IMR-90 (cell line): ENCODE results near the gene MSLN. TPM values are rescaled to one million over a fixed set of nuclear protein-coding genes. Genes with fewer than 3 reads are reported as not detected.

Experiments
- ATAC-seq: fragments of 200-7000 bp; cut with Tn5 transposase; 2 replicates; pipeline ENCODE4 v1.9.1; 2020; ENCODE audit warnings: low read depth, mild to moderate bottlenecking, moderate library complexity
- BruUV-seq: library from RNA; stranded (reverse); fragments of 400-500 nt; replicated peaks from 2 replicates; lab custom pipeline; 2021; lab: Mats Ljungman, UMichigan
- CTCF ChIA-PET: fragments of 300-600 bp; formaldehyde crosslinking; extraction: SDS; loops from one replicate; lab custom pipeline; 2021; ENCODE audit warnings: antibody characterized with exemption; lab: Yijun Ruan, JAX
- POLR2A ChIA-PET: fragments of 300-600 bp; sonication (Branson Sonifier 250); formaldehyde crosslinking; loops from one replicate; lab custom pipeline; 2022; ENCODE audit warnings: antibody characterized with exemption; ENCODE audit not compliant: unreplicated experiment; lab: Charles Lee
- DNase-seq: peaks from one replicate; pipeline ENCODE4 v3.0.0; 2013
- H2AFZ ChIP-seq: replicated peaks from 2 replicates; pipeline ENCODE3; 2013; ENCODE audit warnings: low read length, mild to moderate bottlenecking; ENCODE audit not compliant: poor library complexity
- H2AK5ac ChIP-seq: 2 replicates; pipeline ENCODE4 v1.6.1; 2013; ENCODE audit warnings: low read depth, low read length, inconsistent platforms
- H2AK9ac ChIP-seq: replicated peaks from 2 replicates; pipeline ENCODE3; 2013; ENCODE audit warnings: mild to moderate bottlenecking, low read depth, low read length, moderate library complexity; ENCODE audit not compliant: poor library complexity
- H2BK120ac ChIP-seq: 2 replicates; pipeline ENCODE4 v1.6.1; 2013; ENCODE audit warnings: low read depth, low read length, inconsistent platforms
- H2BK15ac ChIP-seq: 3 replicates; pipeline ENCODE4 v1.6.1; 2013; ENCODE audit warnings: low read depth, low read length, inconsistent platforms
- H2BK20ac ChIP-seq: 2 replicates; pipeline ENCODE4 v1.6.1; 2013; ENCODE audit warnings: low read depth, mild to moderate bottlenecking, inconsistent platforms, low read length, moderate library complexity
- H2BK5ac ChIP-seq: 2 replicates; pipeline ENCODE4 v1.6.1; 2013; ENCODE audit warnings: mild to moderate bottlenecking, low read depth, low read length, inconsistent platforms; ENCODE audit not compliant: poor library complexity, severe bottlenecking
- H3K14ac ChIP-seq: replicated peaks from 2 replicates; pipeline ENCODE4 v1.6.1; 2013; ENCODE audit warnings: low read depth, low read length, inconsistent platforms
- H3K18ac ChIP-seq: 2 replicates; pipeline ENCODE4 v1.6.1; 2013; ENCODE audit warnings: low read depth, low read length, control low read depth
- H3K23ac ChIP-seq: 2 replicates; pipeline ENCODE4 v1.6.1; 2013; ENCODE audit warnings: low read depth, low read length, inconsistent platforms
- H3K27ac ChIP-seq: 2 replicates; pipeline ENCODE4 v1.5.1; 2013; ENCODE audit warnings: mild to moderate bottlenecking, control low read depth, low read length; ENCODE audit not compliant: insufficient read depth
- H3K27me3 ChIP-seq: 2 replicates; pipeline ENCODE4 v1.6.1; 2013; ENCODE audit warnings: low read length; ENCODE audit not compliant: control insufficient read depth, insufficient read depth
- H3K36me3 ChIP-seq: 2 replicates; pipeline ENCODE4 v1.6.1; 2013; ENCODE audit warnings: low read length, mixed read lengths; ENCODE audit not compliant: control insufficient read depth, insufficient read depth
- H3K4ac ChIP-seq: 2 replicates; pipeline ENCODE4 v1.6.1; 2013; ENCODE audit warnings: low read depth, low read length, inconsistent platforms
- H3K4me1 ChIP-seq: 2 replicates; pipeline ENCODE4 v1.6.1; 2013; ENCODE audit warnings: low read length, mixed read lengths; ENCODE audit not compliant: control insufficient read depth, insufficient read depth
- H3K4me2 ChIP-seq: 2 replicates; pipeline ENCODE4 v1.6.1; 2013; ENCODE audit warnings: low read depth, mild to moderate bottlenecking, control low read depth, low read length, moderate library complexity
- H3K4me3 ChIP-seq: 2 replicates; pipeline ENCODE4 v1.5.1; 2013; ENCODE audit warnings: low read depth, mild to moderate bottlenecking, control low read depth, low read length, moderate library complexity; ENCODE audit not compliant: insufficient read depth
- H3K56ac ChIP-seq: 2 replicates; pipeline ENCODE4 v1.6.1; 2013; ENCODE audit warnings: low read length, inconsistent platforms; ENCODE audit not compliant: insufficient read depth; ENCODE audit errors: extremely low read depth
- H3K79me1 ChIP-seq, 2 experiments: 2 replicates each; pipeline ENCODE4 v1.6.1; 2013; ENCODE audit warnings: low read length in 2 of 2, inconsistent platforms in 1 of 2, low read depth in 1 of 2
- H3K9ac ChIP-seq: 2 replicates; pipeline ENCODE4 v1.6.1; 2013; ENCODE audit warnings: low read depth, low read length, control low read depth
- H3K9me1 ChIP-seq: 2 replicates; pipeline ENCODE4 v1.6.1; 2013; ENCODE audit warnings: low read length, inconsistent platforms; ENCODE audit not compliant: insufficient read depth
- H3K9me3 ChIP-seq: 2 replicates; pipeline ENCODE4 v1.6.1; 2013; ENCODE audit warnings: low read length; ENCODE audit not compliant: control insufficient read depth, insufficient read depth
- H4K20me1 ChIP-seq: 2 replicates; pipeline ENCODE4 v1.6.1; 2013; ENCODE audit warnings: low read length, inconsistent platforms; ENCODE audit not compliant: insufficient read depth
- H4K5ac ChIP-seq: 2 replicates; pipeline ENCODE4 v1.6.1; 2013; ENCODE audit warnings: mild to moderate bottlenecking, low read depth, low read length, control low read depth
- H4K8ac ChIP-seq, 2 experiments: 2 replicates each; pipeline ENCODE4 v1.6.1; 2013; ENCODE audit warnings: low read depth in 2 of 2, low read length in 2 of 2, control low read depth in 1 of 2, inconsistent platforms in 1 of 2
- H4K91ac ChIP-seq: 2 replicates; pipeline ENCODE4 v1.6.1; 2013; ENCODE audit warnings: low read depth, low read length, inconsistent platforms; ENCODE audit not compliant: insufficient read depth
- BHLHE40 ChIP-seq: fragments of 150-350 bp; IDR thresholded peaks from 2 replicates; pipeline ENCODE4 v1.6.1; 2016; ENCODE audit warnings: mild to moderate bottlenecking, low read depth, low read length
- CEBPB ChIP-seq: IDR thresholded peaks from 2 replicates; pipeline ENCODE4 v1.6.1; 2012; ENCODE audit warnings: low read depth, low read length, improper control_type of control experiment
- CHD1 ChIP-seq: IDR thresholded peaks from 2 replicates; pipeline ENCODE4 v1.6.1; 2012; ENCODE audit warnings: low read depth, low read length, improper control_type of control experiment
- CTCF ChIP-seq: conservative IDR thresholded peaks from 2 replicates; pipeline ENCODE4 v1.5.1; 2012; ENCODE audit warnings: mild to moderate bottlenecking, low read depth, low read length, improper control_type of control experiment
- ELK1 ChIP-seq: fragments of 150-350 bp; IDR thresholded peaks from 2 replicates; pipeline ENCODE4 v1.6.1; 2016; ENCODE audit warnings: low read depth, mild to moderate bottlenecking, low read length, moderate library complexity, borderline replicate concordance
- MAFK ChIP-seq: IDR thresholded peaks from 2 replicates; pipeline ENCODE4 v1.6.1; 2012; ENCODE audit warnings: low read depth, low read length, improper control_type of control experiment
- MXI1 ChIP-seq: IDR thresholded peaks from 2 replicates; pipeline ENCODE4 v1.6.1; 2012; ENCODE audit warnings: low read depth, mild to moderate bottlenecking, low read length, moderate library complexity, borderline replicate concordance
- NFE2L2 ChIP-seq: fragments of 150-350 bp; IDR thresholded peaks from 2 replicates; pipeline ENCODE4 v1.6.1; 2016; ENCODE audit warnings: low read depth, mild to moderate bottlenecking, low read length
- POLR2A ChIP-seq: IDR thresholded peaks from 2 replicates; pipeline ENCODE4 v1.6.1; 2012; ENCODE audit warnings: mild to moderate bottlenecking, low read depth, low read length
- RAD21 ChIP-seq: IDR thresholded peaks from 2 replicates; pipeline ENCODE4 v1.6.1; 2012; ENCODE audit warnings: low read length, improper control_type of control experiment
- RCOR1 ChIP-seq: IDR thresholded peaks from 2 replicates; pipeline ENCODE4 v1.6.1; 2012; ENCODE audit warnings: mild to moderate bottlenecking, low read length, improper control_type of control experiment; ENCODE audit not compliant: insufficient replicate concordance
- SMC3 ChIP-seq: fragments of 150-350 bp; IDR thresholded peaks from 2 replicates; pipeline ENCODE4 v1.6.1; 2016; ENCODE audit warnings: low read depth, mild to moderate bottlenecking, antibody characterized with exemption, low read length, moderate library complexity
- USF2 ChIP-seq: fragments of 150-350 bp; IDR thresholded peaks from 2 replicates; pipeline ENCODE4 v1.6.1; 2017; ENCODE audit warnings: mild to moderate bottlenecking, antibody characterized with exemption, low read length, low read depth
- WGBS, 2 experiments: methylation state at CpG; one replicate each; pipeline versions ENCODE4 v1.1.5 to v1.1.7; 2013; ENCODE audit warnings: missing lambda C conversion rate in 2 of 2; ENCODE audit not compliant: insufficient read length in 1 of 2; ENCODE audit errors: extremely low coverage in 2 of 2; 5-methylcytosine and 5-hydroxymethylcytosine counted together
- dilution Hi-C: fragments of 300-500 bp; cut with HindIII; formaldehyde crosslinking; loops from one replicate; pipeline ENCODE4 v1.14.3; 2018; ENCODE audit warnings: low sequenced_read_pairs; ENCODE audit not compliant: unreplicated experiment
- in situ Hi-C: fragments of 300-500 bp; cut with MboI; formaldehyde crosslinking; loops from 3 replicates; pipeline ENCODE4 v1.14.3; 2019; ENCODE audit warnings: low sequenced_read_pairs, inconsistent platforms, mixed read lengths
- intact Hi-C: fragments of 100-400 bp; cut with micrococcal nuclease; formaldehyde crosslinking; loops from 2 replicates; pipeline ENCODE4 v1.10.0; 2022
- polyA plus RNA-seq, 3 experiments: library from polyadenylated mRNA; depleted of rRNA; stranded (reverse); fragments of >200 nt; gene quantifications; 2 replicates each; pipeline ENCODE4 v1.2.3, GENCODE V29; 2012; ENCODE audit warnings: low replicate concordance in 1 of 3
- total RNA-seq: library from RNA; depleted of rRNA; stranded (reverse); fragments of >200 nt; gene quantifications from 2 replicates; pipeline ENCODE4 v1.2.3, GENCODE V29; 2012

The MSLN gene
- total and polyA plus RNA-seq, 2 of the 4 experiments (the other 2 are of a cell fraction) = 0.14 TPM; not detected in 1

GRCh38 chr16:730666-731509 is 29.6 kb upstream of the MSLN start (continued):
- no peak for TF ChIP-seq SMC3

GRCh38 chr16:732332-732731 is 28.2 kb upstream of the MSLN start:
- Histone ChIP-seq H4K8ac (no peak overlapping the region), H3K4me3 (no peak overlapping the region), H3K14ac (no peak overlapping the region), H3K36me3 (peaks cover 46% of the 10 kb centered on the region), H4K20me1 (peaks cover 4% of the 10 kb centered on the region), H2BK15ac (no peak overlapping the region), H3K23ac (no peak overlapping the region), H2BK5ac (no peak overlapping the region), H4K5ac (no peak overlapping the region), H3K4ac (no peak overlapping the region), H3K79me1 (peaks cover 0 to 7% of the 10 kb centered on the region in 2 experiments; a peak in 2 of 4 replicates), H2BK20ac (no peak overlapping the region), H3K56ac (no peak overlapping the region), H3K9ac (no peak overlapping the region), H2BK120ac (no peak overlapping the region), H2AK5ac (no peak overlapping the region), H3K18ac (no peak overlapping the region), H3K27me3 (no peaks in the 10 kb centered on the region), H3K4me2 (no peak overlapping the region), H2AK9ac (no peak overlapping the region), H3K27ac (no peak overlapping the region), H3K9me3 (no peaks in the 10 kb centered on the region), H4K91ac (no peak overlapping the region), H3K9me1 (peaks cover under 1% of the 10 kb centered on the region; the same call in 1 of the 2 replicates), H2AFZ (no peak overlapping the region), H3K4me1 (peaks cover 3% of the 10 kb centered on the region)
- intact Hi-C loops = no loop called here
- dilution Hi-C loops = no loop called here
- CTCF ChIA-PET = no interaction called here
- in situ Hi-C loops = no loop called here
- WGBS, 2 experiments = 84% methylated on average over 6 of the region's 12 CpGs; no CpG with 5 or more reads in 1 of the 2 experiments
- DNase-seq (no peak), ATAC-seq (no peak)
- no TSS peak for BruUV-seq
- POLR2A ChIA-PET = no interaction called here
- TF ChIP-seq MAFK (no peak), ELK1 (no peak), RCOR1 (no peak), MXI1 (no peak), RAD21 (no peak), BHLHE40 (no peak), POLR2A (no peak), USF2 (no peak), CEBPB (no peak), CHD1 (no peak), NFE2L2 (no peak), CTCF (no peak)
